A673 (cell line): ENCODE data around the gene APOL6.
"Not testable (repeated sequence)": the region's sequence is repeated elsewhere in the genome, so short reads cannot be mapped to it uniquely, and the experiment has no call there.

Source experiments
- CTCF ChIP-seq: fragments of 300-800, 200-600 bp; sonication (generic); conservative IDR thresholded peaks from 2 replicates; pipeline ENCODE4 v1.5.1; 2017; ENCODE audit warnings: low read depth, mild to moderate bottlenecking, antibody characterized with exemption, low read length, moderate library complexity, mixed read lengths
- EZH2 ChIP-seq: fragments of 200-600 bp; sonication (generic); IDR thresholded peaks from 2 replicates; pipeline ENCODE4 v1.6.1; 2017; ENCODE audit warnings: borderline replicate concordance, low read depth, mild to moderate bottlenecking, mixed read lengths, antibody characterized with exemption, low read length; ENCODE audit not compliant: poor library complexity, severe bottlenecking

- not testable (repeated sequence) for TF ChIP-seq CTCF, EZH2
Measured at GRCh38 chr22:35679492-35679891, 31.2 kb downstream of the APOL6 start.
